ENCODE results near the gene SMARCA5.

Gene SMARCA5

GRCh38 chr4:143531788-143532491 lies 18.4 kb downstream of the SMARCA5 start:
- TF ChIP-seq, protein P1, sequence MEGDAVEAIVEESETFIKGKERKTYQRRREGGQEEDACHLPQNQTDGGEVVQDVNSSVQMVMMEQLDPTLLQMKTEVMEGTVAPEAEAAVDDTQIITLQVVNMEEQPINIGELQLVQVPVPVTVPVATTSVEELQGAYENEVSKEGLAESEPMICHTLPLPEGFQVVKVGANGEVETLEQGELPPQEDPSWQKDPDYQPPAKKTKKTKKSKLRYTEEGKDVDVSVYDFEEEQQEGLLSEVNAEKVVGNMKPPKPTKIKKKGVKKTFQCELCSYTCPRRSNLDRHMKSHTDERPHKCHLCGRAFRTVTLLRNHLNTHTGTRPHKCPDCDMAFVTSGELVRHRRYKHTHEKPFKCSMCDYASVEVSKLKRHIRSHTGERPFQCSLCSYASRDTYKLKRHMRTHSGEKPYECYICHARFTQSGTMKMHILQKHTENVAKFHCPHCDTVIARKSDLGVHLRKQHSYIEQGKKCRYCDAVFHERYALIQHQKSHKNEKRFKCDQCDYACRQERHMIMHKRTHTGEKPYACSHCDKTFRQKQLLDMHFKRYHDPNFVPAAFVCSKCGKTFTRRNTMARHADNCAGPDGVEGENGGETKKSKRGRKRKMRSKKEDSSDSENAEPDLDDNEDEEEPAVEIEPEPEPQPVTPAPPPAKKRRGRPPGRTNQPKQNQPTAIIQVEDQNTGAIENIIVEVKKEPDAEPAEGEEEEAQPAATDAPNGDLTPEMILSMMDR (IDR thresholded peaks at IDR 0.05; ENCODE audit: low read depth, low read length): no peak
- no peak for DNase-seq (ENCODE audit: extremely low read depth, low read depth)

- TF ChIP-seq, protein P1 (IDR thresholded peaks at IDR 0.05; ENCODE audit: low read depth, low read length): no peak
- DNase-seq (ENCODE audit: extremely low read depth, low read depth): no peak
These were observed 25.6 kb downstream of the SMARCA5 start for GRCh38 chr4:143538979-143539669.

DNA sequence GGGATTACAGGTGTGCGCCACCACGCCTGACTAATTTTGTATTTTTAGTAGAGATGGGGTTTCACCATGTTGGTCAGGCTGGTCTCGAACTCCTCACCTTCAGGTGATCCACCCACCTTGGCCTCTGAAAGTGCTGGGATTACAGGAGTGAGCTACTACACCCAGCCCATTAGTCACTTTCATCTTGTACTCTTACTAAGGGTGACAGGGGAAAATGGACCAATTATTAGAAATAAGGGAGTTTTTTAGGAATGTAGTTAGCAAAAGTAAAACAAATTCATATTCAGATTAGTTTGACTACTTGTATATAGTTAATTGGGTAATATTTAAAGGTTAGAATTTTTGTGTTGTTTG lies 26.1 kb downstream of the SMARCA5 start:
- no peak for DNase-seq (ENCODE audit: extremely low read depth, low read depth)
- TF ChIP-seq, protein P1 (IDR thresholded peaks at IDR 0.05; ENCODE audit: low read depth, low read length): no peak

DNA sequence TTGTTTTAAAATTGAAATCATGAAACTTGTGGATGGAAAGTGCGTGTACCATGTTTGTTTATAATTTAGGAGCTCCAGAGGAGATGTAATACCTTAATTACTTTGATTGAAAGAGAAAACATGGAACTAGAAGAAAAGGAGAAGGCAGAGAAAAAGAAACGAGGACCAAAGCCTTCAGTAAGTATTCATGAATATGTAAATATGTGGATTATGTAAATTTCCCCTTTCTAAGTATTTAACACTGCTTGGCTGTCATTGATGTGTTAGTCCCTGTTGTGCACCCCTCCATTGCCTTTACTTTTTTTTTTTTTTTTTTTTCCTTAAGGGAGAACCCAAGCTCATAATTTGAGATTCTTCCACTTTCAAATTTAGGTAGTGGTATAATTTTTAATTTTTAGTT lies 36.4 kb downstream of the SMARCA5 start:
- no peak for DNase-seq (ENCODE audit: extremely low read depth, low read depth)
- TF ChIP-seq, protein P1 (IDR thresholded peaks at IDR 0.05; ENCODE audit: low read depth, low read length): no peak

DNA sequence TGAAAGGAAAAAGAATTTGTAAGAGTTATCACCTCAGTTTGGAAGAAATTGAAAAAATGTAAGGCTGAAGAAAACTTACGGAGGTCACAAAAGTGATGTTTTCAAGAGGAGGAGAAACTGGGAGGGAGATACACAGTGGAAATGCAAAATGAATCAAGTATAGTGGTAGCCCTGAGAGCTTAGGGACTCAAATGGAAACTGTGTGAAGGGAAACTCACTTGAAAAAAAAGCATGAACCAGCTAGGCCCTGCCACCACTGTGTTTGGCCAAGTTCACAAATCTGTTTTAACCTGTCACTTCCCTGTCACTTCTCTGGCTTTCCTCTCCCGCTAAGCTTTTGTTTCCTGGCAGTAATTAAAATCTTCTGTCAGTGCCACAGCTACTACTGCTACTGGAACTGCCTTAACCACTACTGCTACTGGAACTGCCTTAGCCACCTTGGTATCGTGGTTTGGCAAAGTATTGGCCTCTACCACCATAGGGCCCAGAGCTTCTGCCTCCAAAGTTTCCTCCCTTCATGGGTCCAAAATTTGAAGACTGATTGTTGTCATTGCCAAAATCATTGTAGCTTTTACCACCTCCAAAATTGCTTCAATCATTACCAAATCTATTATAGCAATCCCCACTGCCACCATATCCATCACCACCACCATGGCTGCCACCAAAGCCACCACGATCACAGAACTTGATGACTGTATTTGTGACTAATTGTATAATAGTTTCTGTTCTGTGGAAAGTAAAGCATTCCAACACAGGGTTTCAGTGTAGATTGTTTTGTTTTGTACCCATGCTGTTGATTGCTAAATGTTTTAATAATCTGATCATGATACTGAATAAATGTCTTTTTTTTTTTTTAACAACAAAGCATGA lies 41.5 kb downstream of the SMARCA5 start:
- TF ChIP-seq, protein P1 (IDR thresholded peaks at IDR 0.05; ENCODE audit: low read depth, low read length): no peak
- no peak for DNase-seq (ENCODE audit: extremely low read depth, low read depth)

DNA sequence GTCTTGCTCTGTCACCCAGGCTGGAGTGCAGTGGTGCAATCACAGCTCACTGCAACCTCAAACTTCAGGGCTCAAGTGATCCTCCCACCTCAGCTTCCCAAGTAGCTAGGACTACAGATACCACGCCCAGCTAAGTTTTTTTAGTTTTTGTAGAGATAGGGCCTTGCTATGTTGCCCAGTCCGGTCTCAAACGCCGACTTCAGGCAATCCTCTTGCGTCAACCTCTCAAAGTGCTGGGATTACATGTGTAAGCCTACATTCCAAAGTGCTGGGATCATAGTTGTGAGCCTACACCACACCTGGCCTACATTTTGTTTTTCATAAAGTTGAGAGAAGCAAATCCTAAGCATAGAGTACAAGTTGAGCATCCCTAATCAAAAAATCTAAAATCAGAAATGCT lies 42.2 kb downstream of the SMARCA5 start:
- no peak for DNase-seq (ENCODE audit: extremely low read depth, low read depth)
- TF ChIP-seq, protein P1 (IDR thresholded peaks at IDR 0.05; ENCODE audit: low read depth, low read length): no peak

GRCh38 chr4:143558286-143558685 lies 44.8 kb downstream of the SMARCA5 start:
- TF ChIP-seq, protein P1 (IDR thresholded peaks at IDR 0.05; ENCODE audit: low read depth, low read length): no peak
- no peak for DNase-seq (ENCODE audit: extremely low read depth, low read depth)

Data from AG09319 (cell line).